ENCODE measurements around the gene SYT1.
"Not testable (repeated sequence)": the region's sequence is repeated elsewhere in the genome, so short reads cannot be mapped to it uniquely, and the experiment has no call there.

Gene SYT1

DNA sequence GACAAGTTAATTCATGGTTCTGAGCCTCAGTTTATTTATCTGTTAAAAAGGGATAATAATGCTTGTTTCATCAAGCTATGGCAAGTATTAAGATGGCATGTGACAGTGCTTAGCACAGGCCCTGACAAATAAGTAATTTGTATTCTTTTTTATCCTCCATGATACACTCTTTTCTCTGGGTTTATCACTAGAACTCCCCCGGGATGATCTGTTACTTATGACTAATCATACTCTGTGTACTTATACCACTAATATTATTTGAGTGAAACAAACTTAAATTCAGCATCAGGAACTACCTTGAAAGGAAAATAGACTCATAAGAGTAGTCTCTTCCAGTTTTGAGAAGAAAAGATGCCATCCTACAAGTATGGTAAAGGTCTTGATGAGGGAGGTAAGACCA, 542.4 kb downstream of the SYT1 start:
- DNase-seq (ENCODE audit: low spot score) = no peak

DNA sequence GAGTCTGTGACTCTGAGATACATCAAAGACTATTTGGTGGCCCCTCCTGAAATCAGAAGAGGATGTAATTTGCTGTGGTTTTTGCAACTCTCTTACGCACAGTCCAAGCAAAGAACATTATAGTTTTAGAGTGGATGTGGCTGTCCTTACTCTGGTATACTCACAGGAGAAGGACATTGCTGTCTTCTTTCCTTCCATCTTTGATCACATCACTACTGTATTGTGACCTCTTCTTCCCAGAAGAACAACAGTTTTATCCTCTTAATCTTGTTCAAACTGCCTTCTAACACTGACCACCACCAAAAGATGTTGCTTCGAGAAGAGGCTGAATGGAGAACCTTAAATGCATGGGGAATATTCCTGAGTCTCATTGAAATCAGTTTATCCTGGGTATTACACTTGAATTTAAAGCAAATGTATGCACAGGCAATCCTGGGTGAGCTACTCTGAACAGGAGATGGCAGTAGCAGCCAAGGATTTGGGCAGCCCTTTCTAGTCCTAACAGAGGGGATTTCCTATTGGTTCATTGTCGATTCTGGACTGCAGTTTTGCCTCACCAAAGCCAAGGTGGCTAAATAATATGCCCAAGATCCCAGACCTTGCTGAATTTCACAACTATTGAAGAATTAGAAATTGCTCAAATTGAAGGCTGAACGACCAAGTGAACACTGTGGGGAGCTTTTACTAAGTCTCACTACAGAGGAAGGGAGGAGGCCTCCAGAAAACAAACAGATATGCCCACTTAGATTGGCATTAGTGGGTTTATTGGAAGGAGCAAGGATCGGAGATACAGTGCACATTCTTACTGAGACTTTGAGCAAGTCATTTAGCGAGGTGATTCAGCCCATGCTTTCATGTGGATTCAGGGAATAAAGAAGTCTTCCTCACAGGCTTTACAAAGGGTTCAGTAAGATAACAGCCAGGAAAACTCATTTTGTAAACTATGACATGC, 543.4 kb downstream of the SYT1 start:
- no peak for DNase-seq (ENCODE audit: low spot score)

DNA sequence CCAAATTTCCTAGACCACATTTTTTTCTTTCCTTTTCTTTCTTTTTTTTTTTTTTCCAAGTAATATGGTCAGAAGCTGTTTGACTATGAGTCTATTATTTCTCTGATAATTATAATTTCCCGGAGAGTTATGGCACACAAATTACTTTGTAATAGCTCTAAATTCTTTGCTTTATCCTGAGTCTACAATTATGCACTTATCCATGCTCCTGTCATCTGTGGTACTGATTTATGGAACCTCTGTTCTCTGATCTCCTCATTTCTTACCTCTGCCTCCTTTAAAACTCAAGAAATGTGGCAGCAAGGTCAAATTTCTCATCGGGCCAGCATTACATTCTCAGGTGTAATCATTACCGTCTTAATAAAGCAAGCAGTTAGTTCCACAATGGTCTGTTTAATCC, 544.1 kb downstream of the SYT1 start:
- no peak for DNase-seq (ENCODE audit: low spot score)

DNA sequence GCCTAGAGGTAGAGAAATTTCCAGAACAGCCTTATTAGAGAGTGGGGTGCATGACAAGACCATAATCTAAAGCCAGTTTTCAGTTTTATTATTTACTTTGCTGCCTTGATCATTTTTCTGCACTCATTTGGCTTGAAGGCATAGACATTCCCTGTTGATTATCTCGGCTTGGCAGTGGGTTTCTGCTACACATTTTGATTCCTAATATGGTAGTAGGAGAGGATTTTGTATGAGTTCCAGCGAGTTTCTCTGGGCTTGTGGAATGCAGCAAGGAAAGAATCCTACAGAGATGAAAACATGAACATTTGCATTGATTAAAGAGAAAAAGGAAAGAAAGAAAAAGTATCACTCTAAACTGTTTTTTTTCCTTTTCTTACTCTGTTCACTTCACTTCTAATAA, 545.0 kb downstream of the SYT1 start:
- no peak for DNase-seq (ENCODE audit: low spot score)

DNA sequence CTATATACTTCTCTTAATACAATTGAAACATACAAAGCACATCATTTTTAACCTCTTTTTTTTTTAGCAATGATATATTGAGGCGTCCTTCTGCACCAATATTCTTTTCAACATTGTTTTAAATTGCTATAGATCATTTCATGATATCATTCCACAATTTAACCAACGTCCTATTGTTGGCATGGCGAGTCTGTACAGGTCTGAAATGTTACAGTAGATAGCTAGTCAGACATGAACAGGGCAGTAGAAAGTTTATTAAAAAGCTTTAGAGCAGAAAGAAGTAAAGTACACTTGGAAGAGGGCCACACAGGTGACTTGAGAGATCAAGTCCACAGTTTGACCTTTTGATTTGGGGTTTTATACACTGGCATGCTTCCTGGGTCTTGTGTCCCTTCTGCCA, 547.2 kb downstream of the SYT1 start:
- no peak for DNase-seq (ENCODE audit: low spot score)

DNA sequence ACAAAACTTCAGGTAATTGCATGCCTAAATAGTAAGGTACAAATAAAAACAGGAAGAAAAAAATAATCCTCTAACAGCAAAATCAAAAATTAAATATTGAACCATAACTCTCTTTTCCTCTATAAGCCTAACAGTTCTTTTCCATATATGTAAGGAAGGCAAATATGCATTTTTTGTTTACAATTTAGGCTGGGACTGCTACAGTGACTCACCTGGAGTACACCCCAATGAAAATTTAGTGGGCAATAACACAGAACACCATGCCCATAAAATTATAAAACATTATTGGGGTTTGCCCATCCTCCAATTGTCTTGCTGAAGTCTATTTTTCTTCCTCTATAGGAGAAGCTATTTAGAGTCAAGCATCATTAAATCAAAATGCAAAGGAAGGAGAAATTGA, 549.2 kb downstream of the SYT1 start:
- no peak for DNase-seq (ENCODE audit: low spot score)

DNA sequence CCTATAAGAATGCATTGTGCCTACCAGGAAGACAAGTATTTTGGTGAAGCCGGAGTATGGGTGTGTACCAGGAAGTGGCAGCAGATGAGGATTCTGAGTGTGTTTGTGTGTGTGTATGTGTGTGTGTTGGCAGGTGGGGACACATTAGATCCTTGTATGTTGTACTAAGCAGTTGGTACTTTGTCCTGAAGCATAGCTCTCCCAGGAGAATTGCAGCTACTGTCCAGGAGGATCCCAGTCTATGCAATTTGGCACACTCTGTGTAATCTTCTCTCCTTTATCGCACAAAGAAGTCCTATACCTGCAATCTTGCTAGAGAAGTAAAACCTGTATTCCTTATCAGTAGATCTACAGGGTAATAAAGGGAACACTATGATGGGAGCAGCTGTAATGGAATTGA, 549.7 kb downstream of the SYT1 start:
- DNase-seq (ENCODE audit: low spot score) = no peak

DNA sequence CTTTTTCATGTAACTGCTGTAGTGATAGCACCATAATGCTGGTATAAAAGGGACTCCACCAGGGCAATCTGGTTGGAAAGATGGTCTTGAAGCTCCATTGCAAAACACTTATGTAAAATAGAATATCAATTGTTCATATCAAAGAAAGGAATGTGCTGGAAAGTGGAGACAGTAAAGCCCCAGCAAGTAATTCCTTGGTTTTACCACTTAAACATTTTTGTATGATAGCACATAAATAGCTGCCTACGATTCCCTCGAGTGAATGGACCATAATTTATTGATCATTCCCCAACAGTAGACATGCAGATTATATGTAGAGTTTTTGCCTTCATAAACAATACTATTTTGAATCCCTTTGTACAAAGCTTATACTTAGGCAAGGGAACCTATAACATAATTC, 550.7 kb downstream of the SYT1 start:
- DNase-seq (ENCODE audit: low spot score) = no peak

DNA sequence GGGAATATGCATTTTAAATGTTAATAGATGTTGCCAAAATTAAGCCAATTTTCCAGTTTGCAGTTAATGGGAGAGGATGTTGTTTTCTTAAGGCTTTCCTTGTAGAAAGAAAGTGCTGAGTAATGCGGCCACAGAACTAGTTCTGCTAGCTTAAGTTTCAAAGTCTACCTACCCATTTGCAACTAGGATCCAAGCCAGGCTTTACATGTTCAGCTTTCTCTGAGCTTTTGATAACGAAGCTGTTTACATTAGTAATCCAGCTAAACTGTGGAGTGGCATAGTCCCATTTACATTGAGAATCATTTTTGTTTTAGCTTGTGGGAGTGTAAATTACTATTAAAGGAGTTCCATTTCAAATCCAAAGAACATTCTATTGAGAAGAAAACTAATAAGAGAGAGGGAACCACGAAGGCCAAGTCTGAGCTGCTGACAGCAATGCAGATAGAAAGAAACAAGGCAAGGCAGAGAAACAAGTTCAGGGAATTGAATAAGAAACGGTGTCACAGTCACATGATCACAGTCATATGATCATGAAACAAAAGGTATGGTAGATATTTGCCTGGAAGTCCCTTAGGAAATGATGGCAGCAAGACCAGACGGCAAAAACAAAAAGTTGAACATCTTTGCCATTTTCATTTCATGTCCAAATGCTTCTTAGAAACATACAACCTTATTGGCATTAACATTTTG, 551.3 kb downstream of the SYT1 start:
- no peak for DNase-seq (ENCODE audit: low spot score)

DNA sequence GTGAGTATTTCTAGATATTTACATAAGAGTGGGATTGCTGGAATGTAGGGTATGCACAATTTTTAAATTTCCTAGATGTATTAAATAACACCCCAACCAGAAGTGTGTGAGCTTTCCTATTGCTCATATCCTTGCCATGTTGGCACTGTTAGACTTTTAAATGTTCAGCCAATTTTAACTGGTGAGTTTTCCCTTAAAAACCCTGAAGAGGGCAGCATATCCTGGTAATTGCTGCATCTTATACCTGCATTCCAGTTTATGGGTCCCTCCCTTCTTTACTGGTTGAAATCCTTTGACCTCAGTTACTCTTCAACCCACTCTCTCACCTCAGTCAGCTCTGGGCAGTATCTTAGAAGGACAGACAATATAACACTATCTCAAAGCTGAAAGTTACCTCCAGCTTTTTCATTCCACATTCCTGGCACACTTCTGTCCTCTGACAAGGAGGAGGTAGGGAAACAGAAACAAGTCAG, 555.6 kb downstream of the SYT1 start:
- DNase-seq (ENCODE audit: low spot score) = no peak

DNA sequence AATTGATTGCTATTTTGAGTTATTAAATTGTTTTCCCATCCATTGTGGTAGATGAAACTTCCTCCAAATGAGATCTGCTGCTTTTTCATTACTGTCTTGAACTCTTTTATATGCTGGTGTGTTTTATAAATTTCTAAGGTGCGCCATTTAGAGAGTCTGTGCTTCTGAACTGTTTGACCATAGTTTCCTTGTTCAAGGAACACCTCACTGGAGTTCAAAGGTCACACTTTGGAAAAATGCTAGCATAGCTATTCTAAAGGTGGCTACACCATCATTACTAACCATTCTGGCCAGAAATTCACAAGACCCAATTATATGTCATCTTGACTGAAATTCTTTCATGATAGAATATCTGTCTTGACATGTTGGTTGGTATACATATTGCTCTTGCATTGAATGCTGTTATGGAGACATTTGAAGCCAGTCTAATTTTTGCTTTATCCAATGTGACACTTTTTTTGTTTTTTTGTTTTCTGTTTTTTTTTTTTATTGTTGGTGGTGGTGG, 556.7 kb downstream of the SYT1 start:
- DNase-seq (ENCODE audit: low spot score) = no peak

DNA sequence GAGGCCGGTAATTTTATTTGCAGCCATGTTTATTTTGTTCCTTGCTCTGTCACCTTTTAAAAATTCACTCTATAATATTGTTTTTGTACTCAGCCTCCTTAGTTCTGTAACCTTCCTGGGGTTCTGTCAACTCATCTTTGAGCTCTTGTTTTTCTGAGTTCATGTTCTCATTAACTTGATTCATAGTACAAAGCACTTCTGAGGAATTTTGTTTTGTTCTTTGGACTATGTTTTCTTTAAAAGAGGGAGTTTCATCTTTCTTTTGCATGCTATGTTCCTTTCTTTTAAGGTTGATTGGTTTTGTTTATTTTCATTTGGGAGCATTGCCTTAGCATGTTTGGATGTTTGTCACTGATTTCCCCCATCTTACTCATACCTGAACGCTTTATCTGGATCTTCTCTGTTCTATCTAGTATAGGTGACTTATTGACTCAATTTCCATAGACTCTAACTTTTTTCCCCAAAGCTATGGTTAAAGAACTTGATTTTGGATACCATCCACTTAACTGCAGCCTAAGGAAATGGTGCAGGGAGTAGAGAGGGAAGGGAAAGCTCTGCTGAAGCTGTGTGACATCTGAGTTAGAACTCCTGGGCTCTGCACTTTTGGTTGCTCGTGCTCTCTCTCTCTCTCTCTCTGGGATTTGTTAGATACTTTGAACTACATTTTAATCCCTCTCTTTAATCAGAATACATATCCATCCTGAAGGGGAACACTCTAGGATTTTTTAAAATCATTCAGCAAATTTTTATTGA, 557.7 kb downstream of the SYT1 start:
- DNase-seq (ENCODE audit: low spot score) = no peak

DNA sequence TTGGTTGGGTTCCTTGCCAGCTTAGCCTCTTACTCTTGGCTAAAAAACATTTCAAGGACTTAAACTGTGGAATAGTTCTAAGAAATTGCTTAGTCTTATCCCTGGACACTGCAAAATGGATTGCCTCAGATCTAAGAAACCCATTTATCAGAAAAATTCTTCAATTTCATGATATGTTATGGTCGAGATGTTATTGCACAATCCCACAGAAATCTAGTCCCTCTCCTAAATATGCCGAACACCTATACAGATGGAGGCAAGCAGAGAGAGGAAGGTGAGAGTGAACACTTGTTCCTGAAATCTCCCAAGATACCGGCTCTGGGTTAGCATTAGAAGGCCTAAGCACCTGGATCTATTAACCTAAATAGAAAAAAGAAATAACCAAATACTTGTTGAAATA, 559.0 kb downstream of the SYT1 start:
- DNase-seq (ENCODE audit: low spot score) = no peak

DNA sequence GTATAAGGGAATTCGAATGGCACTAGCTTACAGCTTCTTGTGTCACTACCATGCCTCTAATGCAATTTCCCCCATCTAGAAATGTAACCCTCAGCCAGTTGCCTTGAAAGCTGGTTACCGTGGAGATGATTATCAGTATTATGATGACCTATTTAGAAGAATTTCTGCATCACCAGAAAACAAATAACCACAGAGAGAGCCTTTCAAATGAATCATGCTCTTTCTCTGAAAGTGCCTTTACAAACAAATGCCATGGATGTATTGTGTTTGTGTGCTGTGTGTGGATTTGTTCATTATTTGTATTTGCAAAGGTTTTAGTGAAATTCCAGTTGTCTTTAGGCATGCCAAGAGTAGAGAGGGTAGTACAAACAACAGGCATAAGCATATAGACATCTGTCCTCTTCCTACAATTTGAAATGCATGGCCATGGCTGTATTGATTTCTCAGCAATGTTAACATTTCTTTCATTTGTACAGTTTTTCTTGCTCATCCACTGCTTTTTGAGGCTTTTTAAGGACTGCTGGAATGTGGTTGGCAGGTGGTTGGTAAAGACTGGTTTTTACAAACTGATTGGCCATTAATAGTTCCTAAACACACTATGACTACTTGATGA, 559.6 kb downstream of the SYT1 start:
- no peak for DNase-seq (ENCODE audit: low spot score)

DNA sequence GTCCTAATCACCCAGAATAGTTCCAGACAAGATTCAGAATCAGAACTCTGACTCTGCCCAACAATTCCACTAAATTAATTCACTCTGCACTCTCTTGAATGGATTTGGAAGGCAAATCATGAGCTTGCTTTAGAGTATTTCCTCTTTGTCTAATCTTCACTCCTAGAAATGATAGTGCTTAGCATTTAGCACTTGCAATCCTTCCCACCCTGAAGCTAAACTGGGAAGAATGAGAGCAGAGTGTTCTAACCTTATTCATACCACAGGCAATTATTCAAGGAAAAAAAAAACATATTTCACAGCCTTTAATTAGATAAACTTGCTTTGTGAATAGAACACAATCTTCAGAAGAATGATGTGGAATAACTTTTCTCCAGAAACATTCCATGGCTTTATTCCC, 561.5 kb downstream of the SYT1 start:
- DNase-seq (ENCODE audit: low spot score) = no peak

DNA sequence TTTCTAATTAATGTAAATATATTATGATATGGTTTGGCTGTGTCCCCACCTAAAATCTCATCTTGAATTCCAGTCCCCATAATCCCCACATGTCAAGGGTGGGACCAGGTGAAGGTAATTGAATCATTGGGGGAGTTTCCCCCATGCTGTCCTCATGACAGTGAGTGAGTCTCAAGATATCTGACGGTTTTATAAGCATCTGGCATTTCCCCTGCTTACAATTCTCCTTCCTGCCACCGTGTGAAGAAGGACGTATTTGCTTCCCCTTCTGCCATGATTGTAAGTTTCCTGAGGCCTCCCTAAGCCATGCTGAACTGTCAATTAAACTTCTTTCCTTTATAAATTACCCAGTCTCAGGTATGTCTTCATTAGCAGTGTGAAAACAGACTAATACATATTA, 562.2 kb downstream of the SYT1 start:
- DNase-seq (ENCODE audit: low spot score) = not testable (repeated sequence)

DNA sequence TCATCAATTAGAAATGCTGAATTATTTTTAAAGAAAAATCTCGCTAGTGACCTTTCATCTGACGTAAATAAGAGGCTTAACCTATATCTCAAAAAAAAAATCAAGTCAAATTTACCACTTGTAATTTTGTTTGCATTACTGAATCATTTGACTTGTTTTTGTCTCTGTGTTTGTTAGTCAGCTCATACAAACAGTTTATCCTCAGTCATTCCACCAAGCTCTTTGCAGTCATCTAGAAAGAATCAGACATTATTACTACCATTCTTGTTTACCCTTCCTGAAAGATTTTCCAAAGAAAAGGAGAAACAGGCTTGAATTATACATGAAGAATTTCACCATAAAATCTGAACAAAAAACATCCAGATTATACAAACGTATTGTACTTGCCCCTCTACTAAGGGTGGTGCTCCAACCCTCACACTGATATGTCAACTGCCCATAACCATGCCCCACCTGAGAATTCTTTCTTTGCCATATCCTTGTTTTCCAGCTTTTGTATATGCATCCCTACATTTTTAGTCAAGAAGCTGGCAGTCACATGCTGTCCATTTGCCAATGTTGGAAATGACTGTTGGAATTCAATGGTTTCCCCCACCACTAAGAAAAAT, 569.0 kb downstream of the SYT1 start:
- DNase-seq (ENCODE audit: low spot score) = no peak

DNA sequence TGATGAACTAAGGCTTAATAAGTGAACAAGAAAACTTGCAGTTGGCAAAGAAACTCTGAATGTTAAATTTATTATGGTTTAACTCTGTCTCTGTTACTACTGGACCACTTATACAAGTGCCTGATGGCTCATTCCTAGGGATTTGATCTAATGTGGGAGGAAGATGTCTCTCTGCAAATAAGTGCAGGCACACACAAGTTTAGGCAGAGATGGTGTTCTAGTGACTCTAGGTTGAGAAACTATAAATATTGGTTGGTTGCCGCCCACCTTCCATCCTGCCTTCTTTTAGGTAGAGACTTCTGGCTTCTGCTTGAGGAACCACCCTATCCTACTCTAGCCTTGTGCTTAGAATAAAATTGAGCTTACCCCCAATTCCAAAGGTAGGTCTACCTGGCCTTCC, 570.0 kb downstream of the SYT1 start:
- DNase-seq (ENCODE audit: low spot score) = no peak

DNA sequence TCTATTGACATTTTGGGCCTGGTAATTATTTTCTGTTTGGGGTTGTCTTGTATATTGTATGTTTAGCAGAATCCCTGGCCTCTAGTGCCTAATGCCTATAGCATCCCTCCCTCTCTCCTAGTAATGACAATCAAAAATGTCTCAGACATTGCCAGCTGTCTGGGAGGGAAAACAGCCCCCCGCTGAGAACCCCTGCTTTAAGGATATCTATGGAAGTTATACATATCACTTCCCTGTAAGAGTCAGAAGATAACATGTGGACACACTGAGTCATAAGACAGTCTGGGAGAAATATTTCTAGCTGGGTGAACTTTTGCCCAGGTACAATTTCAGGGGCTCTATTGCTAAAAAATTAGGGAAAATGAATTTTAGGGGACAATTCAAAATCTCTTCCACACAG, 571.2 kb downstream of the SYT1 start:
- DNase-seq (ENCODE audit: low spot score) = no peak

DNA sequence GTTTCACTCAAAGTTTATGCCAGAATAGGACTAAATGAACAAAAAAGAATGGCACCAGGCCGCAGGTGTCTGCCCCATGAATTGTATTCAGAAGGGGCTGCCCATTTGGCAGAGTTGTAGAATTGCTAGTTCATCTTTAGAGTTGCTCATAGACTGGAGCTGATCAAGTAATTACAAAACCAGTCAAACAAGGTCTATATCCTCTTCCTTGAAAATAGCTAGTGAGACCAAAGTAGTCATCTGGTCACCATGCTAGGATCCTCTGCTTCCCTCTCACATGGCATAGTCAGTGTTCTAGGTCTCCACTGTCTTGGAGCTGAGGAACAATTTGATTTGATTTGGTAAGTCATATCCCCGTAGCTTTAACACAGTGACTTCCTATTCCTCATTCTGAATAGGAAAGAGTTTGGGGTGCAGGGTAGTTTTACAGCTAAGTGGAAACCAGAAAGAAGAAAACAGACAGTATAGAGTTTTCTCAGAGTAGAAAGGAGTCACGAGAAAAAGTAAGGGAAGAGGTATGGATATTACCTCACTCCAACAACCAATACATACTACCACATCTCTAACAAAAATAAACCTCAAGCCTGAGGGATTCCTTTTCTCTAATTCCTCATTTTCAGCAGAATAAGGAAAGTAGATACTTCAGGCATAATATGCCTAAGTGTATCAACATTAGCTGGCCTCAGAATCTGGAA, 574.1 kb downstream of the SYT1 start:
- DNase-seq (ENCODE audit: low spot score) = no peak
